GM12872 (cell line): ENCODE results near the gene UBL3.

Experiments used
- TF ChIP-seq, protein P1 (sequence below): IDR thresholded peaks from 3 replicates; pipeline ENCODE4 v1.5.1; 2011; ENCODE audit warnings: low read depth, mild to moderate bottlenecking, low read length, moderate library complexity; ENCODE audit not compliant: insufficient read depth

UBL3 gene

DNA sequence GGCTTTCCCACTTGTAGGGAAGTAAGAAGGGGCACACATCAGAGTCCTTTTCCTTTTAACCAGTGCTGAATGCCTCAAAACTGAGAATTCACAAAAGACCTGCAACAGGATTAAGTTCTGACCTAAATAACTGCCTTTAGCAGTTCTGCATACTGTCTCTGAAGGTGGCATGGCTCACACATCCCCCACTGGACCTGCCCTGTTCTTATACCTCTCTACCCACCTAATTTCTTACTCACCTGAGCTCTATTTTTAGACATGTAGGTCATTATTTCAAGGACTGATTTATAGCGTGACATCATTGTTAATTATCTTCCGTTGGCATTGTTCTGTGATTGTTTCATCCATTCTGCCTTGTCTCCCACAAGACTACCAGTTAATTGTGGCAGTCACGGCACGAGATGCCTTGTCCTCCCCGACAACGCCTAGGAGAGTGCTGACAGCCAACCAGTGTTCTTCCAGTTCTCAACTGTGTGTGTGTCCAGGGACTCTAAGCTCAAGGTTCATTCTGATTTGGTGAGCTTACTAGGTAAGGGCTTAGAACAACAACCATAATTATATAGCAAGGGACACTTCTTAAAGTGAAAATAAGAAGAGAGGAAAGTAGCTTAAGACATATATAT is 27.1 kb upstream of the UBL3 start:
- TF ChIP-seq, protein P1, sequence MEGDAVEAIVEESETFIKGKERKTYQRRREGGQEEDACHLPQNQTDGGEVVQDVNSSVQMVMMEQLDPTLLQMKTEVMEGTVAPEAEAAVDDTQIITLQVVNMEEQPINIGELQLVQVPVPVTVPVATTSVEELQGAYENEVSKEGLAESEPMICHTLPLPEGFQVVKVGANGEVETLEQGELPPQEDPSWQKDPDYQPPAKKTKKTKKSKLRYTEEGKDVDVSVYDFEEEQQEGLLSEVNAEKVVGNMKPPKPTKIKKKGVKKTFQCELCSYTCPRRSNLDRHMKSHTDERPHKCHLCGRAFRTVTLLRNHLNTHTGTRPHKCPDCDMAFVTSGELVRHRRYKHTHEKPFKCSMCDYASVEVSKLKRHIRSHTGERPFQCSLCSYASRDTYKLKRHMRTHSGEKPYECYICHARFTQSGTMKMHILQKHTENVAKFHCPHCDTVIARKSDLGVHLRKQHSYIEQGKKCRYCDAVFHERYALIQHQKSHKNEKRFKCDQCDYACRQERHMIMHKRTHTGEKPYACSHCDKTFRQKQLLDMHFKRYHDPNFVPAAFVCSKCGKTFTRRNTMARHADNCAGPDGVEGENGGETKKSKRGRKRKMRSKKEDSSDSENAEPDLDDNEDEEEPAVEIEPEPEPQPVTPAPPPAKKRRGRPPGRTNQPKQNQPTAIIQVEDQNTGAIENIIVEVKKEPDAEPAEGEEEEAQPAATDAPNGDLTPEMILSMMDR: no peak

DNA sequence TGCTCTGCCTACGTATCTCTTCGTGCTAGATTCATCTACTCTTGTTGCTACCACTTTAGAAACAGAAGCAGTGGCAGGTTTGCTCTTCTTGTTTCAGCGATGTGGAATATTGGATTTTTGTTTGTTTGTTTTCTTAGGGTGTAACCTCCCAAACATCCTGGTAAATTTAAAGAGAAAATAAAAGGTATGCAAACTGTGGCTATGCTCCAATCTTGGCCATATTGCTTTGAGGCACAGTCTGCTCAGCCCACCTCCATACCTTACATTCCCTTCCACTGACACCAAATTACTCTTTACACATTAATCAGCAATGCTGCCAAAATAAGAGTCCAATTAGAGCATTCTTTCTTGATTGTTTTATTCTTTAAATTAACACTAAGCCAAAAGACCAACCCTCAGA is 25.2 kb upstream of the UBL3 start:
- TF ChIP-seq, protein P1: no peak

DNA sequence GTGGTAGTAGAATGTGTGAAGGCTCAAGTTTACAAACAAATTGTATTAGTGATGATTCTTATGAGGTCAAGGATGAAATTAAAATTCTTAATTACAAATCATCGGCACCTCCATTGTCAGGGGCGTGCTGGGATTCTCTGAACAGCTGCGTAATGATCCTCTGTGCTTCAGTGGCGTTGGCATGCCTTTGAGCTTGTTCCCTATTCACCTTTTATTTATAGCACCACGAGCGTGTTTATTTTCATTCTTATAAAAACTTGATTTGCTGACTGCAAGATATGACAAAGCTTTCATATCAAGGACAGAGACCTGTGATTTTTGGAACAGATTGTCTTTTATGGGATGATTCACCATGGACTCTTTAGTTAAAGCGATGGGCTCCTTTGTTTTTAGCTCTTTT is 18.2 kb upstream of the UBL3 start:
- TF ChIP-seq, protein P1: no peak

DNA sequence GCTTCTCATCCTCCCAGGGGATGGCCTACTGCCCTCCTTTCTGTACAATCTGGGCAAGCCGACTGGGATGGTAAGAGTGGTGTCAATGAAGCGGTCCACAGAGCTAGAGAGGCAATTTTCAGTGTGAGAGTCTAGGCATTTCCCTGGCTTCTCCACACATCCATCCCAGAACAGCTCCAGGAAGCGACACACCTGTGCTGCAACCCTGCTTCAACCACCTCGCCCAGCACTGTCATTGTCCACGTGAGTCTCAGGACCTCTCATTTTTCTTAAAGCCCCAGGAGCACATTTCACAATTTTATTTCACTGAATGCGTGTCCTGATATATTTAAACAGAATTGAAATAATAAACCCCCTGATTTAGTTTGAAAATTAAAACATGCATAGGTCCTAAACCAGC is 15.5 kb upstream of the UBL3 start:
- TF ChIP-seq, protein P1: no peak

DNA sequence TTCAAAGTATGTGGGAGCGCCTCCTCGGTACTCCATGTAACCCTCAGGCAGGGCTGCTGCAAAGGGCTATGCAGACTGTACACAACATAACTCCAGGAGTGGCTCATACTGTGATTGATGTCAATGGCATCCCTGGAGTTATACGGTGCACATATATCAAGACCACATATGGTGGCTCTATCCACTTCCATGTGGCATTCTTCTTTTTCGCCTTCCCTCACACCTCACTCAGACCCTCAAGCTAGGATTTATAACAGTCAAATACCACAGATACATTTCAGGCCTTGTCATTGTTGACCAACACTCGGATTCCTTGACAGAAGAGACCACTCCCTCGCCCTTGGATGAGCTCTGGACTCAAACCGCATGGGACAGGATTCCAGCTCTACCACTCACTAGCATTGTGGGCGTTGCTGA is 11.3 kb upstream of the UBL3 start:
- TF ChIP-seq, protein P1: no peak

DNA sequence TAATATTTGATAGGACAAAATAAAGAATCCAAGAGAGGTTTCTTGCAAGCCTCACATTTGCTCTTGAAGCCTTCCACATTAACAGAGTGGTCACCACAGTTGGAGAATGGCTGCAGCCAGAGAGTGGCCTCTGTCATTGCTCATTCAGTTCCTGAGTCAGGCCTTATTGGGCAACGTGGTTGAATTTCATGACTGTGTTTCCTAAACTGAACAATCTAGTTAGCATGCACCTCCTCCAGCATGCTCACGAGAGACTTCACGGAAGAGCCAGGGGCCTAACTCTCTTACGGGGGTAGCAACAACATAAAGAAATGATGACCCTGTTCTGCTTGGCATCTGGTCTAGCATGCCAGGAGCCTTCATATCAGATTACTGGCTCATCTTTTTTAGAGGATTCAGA is 9.6 kb upstream of the UBL3 start:
- TF ChIP-seq, protein P1: no peak

DNA sequence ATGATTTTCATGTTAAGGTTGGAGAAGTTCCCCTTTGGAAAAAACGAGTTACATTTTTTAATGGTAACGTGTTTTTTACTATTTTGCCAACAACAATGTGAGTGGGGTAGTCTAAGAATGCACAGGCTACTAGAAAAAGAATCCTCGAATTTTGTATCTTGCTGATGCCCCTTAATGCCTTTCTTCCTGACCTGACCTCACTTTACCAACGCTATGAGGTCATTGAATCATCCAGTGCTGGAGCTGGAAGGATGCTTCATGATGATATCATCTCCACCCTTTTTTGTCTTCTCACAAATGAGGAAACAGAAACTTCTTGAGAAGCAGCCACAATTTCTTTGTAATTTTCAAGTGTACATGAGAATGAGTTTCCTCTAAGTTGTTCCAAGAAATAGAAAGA is 8.2 kb upstream of the UBL3 start:
- TF ChIP-seq, protein P1: no peak
